Measurements from ENCODE around the gene KCTD17.

KCTD17 gene

GRCh38 chr22:37080838-37081237, 29.3 kb downstream of the KCTD17 start:
- no peak for DNase-seq (ENCODE audit: low spot score)
- Histone ChIP-seq H3K4me3 (no peak overlapping the region), H3K27ac (no peak overlapping the region)
- no peak for TF ChIP-seq CTCF (IDR thresholded peaks at IDR 0.05)

- H3K4me3 ChIP-seq, result no peak overlapping the region
- no peak for DNase-seq (ENCODE audit: low spot score)
- no peak for TF ChIP-seq CTCF (IDR thresholded peaks at IDR 0.05)
- H3K27ac ChIP-seq, result no peak overlapping the region
Measured at GRCh38 chr22:37082251-37082873, 30.8 kb downstream of the KCTD17 start.

- no peak for DNase-seq (ENCODE audit: low spot score)
- Histone ChIP-seq H3K4me3 (no peak overlapping the region), H3K27ac (no peak overlapping the region)
- no peak for TF ChIP-seq CTCF (IDR thresholded peaks at IDR 0.05)
Measured at GRCh38 chr22:37083914-37084313, 32.4 kb downstream of the KCTD17 start.

- H3K27ac ChIP-seq, result no peak overlapping the region
- DNase-seq (ENCODE audit: low spot score), result no peak
Measured at GRCh38 chr22:37084385-37084784, 32.8 kb downstream of the KCTD17 start.

GRCh38 chr22:37086184-37086583, 34.6 kb downstream of the KCTD17 start:
- no peak for DNase-seq (ENCODE audit: low spot score)
- Histone ChIP-seq H3K4me3 (no peak overlapping the region), H3K27ac (no peak overlapping the region)
- no peak for TF ChIP-seq CTCF (IDR thresholded peaks at IDR 0.05)

More at GRCh38 chr22:37084385-37084784, 32.8 kb downstream of the KCTD17 start:
- no peak for TF ChIP-seq CTCF (IDR thresholded peaks at IDR 0.05)
- H3K4me3 ChIP-seq, result no peak overlapping the region

- no peak for DNase-seq (ENCODE audit: low spot score)
- H3K4me3 ChIP-seq, result no peak overlapping the region
- no peak overlapping the region for H3K27ac ChIP-seq
- no peak for TF ChIP-seq CTCF (IDR thresholded peaks at IDR 0.05)
Measured at GRCh38 chr22:37088108-37088605, 36.6 kb downstream of the KCTD17 start.

GRCh38 chr22:37088750-37089408, 37.3 kb downstream of the KCTD17 start:
- Histone ChIP-seq H3K27ac (no peak overlapping the region), H3K4me3 (no peak overlapping the region)
- no peak for DNase-seq (ENCODE audit: low spot score)
- TF ChIP-seq CTCF (IDR thresholded peaks at IDR 0.05), result no peak

Measured in coronary artery (tissue), 2 donors.